ENCODE data around the gene ARHGEF17.

Gene ARHGEF17

GRCh38 chr11:73384872-73385689, 77.0 kb downstream of the ARHGEF17 start:
- no peak for DNase-seq

- DNase-seq = no peak
These were observed 77.9 kb downstream of the ARHGEF17 start for GRCh38 chr11:73386016-73386415.

- DNase-seq = no peak
These were observed 78.5 kb downstream of the ARHGEF17 start for GRCh38 chr11:73386546-73386945.

- DNase-seq = no peak
These were observed 79.7 kb downstream of the ARHGEF17 start for GRCh38 chr11:73387594-73388264.

- no peak for DNase-seq
These were observed 80.4 kb downstream of the ARHGEF17 start for GRCh38 chr11:73388265-73389133.

- no peak for DNase-seq
These were observed 81.1 kb downstream of the ARHGEF17 start for GRCh38 chr11:73389134-73389525.

- no peak for DNase-seq
These were observed 81.8 kb downstream of the ARHGEF17 start for GRCh38 chr11:73389916-73390315.

GRCh38 chr11:73390601-73391565, 82.8 kb downstream of the ARHGEF17 start:
- DNase-seq = no peak

- DNase-seq = no peak
These were observed 83.6 kb downstream of the ARHGEF17 start for GRCh38 chr11:73391665-73392064.

- DNase-seq = no peak
These were observed 84.3 kb downstream of the ARHGEF17 start for GRCh38 chr11:73392108-73393010.

GRCh38 chr11:73393011-73393380, 84.9 kb downstream of the ARHGEF17 start:
- DNase-seq = no peak

GRCh38 chr11:73393479-73394415, 85.7 kb downstream of the ARHGEF17 start:
- peak; percentile 36 for DNase-seq

GRCh38 chr11:73394416-73395296, 86.6 kb downstream of the ARHGEF17 start:
- DNase-seq = no peak

- DNase-seq = no peak
These were observed 87.5 kb downstream of the ARHGEF17 start for GRCh38 chr11:73395297-73396208.

- DNase-seq = no peak
These were observed 88.3 kb downstream of the ARHGEF17 start for GRCh38 chr11:73396251-73396930.

GRCh38 chr11:73396985-73397384, 88.9 kb downstream of the ARHGEF17 start:
- no peak for DNase-seq

GRCh38 chr11:73397468-73398131, 89.5 kb downstream of the ARHGEF17 start:
- DNase-seq = no peak
